PC-9 (cell line): ENCODE results near the gene EPS8L2.

ENCODE experiments used
- EZH2 ChIP-seq: fragments of 200-600 bp; sonication (generic); IDR thresholded peaks from 2 replicates; pipeline ENCODE4 v1.8.0; 2017; ENCODE audit warnings: antibody characterized with exemption, low read depth
- TF ChIP-seq, protein P1 (sequence below): fragments of 200-600 bp; sonication (generic); conservative IDR thresholded peaks from 2 replicates; pipeline ENCODE4 v1.6.1; 2017; ENCODE audit warnings: mixed run types, antibody characterized with exemption, mild to moderate bottlenecking, moderate library complexity

DNA sequence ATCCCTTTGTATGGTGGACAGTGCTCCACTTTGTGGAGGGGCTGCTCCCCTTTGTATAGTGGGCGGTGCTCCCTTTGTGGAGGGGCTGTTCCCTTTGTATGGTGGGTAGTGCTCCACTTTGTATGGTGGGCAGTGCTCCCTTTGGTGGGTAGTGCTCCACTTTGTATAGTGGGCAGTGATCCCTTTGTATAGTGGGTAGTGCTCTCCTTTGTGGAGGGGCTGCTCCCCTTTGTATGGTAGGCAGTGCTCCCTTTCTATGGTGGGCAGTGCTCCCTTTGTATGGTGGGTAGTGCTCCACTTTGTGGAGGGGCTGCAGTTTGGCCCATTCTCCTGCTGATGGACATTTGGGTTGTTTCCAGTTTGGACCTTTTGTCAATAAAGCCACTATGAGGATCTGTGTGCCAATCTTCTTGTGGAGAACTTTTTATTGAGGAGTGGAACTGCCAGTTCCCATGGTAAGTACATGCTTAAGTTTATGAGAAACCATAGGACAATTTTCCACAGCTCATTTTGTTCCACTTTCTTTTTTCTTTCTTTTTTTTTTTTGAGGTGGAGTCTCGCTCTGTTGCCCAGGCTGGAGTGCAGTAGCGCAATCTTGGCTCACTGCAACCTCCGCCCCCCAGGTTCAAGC lies 36.7 kb downstream of the EPS8L2 start:
- no peak for TF ChIP-seq EZH2
- TF ChIP-seq, protein P1, sequence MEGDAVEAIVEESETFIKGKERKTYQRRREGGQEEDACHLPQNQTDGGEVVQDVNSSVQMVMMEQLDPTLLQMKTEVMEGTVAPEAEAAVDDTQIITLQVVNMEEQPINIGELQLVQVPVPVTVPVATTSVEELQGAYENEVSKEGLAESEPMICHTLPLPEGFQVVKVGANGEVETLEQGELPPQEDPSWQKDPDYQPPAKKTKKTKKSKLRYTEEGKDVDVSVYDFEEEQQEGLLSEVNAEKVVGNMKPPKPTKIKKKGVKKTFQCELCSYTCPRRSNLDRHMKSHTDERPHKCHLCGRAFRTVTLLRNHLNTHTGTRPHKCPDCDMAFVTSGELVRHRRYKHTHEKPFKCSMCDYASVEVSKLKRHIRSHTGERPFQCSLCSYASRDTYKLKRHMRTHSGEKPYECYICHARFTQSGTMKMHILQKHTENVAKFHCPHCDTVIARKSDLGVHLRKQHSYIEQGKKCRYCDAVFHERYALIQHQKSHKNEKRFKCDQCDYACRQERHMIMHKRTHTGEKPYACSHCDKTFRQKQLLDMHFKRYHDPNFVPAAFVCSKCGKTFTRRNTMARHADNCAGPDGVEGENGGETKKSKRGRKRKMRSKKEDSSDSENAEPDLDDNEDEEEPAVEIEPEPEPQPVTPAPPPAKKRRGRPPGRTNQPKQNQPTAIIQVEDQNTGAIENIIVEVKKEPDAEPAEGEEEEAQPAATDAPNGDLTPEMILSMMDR, result no peak
